PC-9 (cell line): ENCODE results near the gene PITPNB. TPM values are rescaled to one million over a fixed set of nuclear protein-coding genes. Genes with fewer than 3 reads are reported as not detected.

Experiments
- BruUV-seq: library from RNA; stranded (reverse); fragments of 400-500 nt; replicated peaks from 2 replicates; lab custom pipeline; 2021; lab: Mats Ljungman, UMichigan
- CTCF ChIA-PET: fragments of 300-600 bp; sonication (Branson Sonifier 250); formaldehyde crosslinking; loops from one replicate; lab custom pipeline; 2022; ENCODE audit warnings: antibody characterized with exemption; lab: Charles Lee
- POLR2A ChIA-PET: fragments of 300-600 bp; sonication (Branson Sonifier 250); formaldehyde crosslinking; loops from one replicate; lab custom pipeline; 2022; ENCODE audit warnings: antibody characterized with exemption; ENCODE audit not compliant: unreplicated experiment; lab: Charles Lee
- DNase-seq, 2 experiments: peaks; one replicate each; pipeline versions ENCODE4 v3.0.0 to v3.0.0-alpha.2; 2015 to 2022; ENCODE audit warnings: mixed read lengths in 1 of 2
- H2AFZ ChIP-seq: fragments of 200-600 bp; sonication (generic); 2 replicates; pipeline ENCODE4 v1.8.1; 2017; ENCODE audit warnings: antibody characterized with exemption
- H3F3A ChIP-seq: fragments of 200-600 bp; sonication (generic); 2 replicates; pipeline ENCODE4 v1.8.1; 2017; ENCODE audit warnings: antibody characterized with exemption, mild to moderate bottlenecking, low read depth; ENCODE audit not compliant: insufficient read depth
- H3K27ac ChIP-seq: fragments of 200-600 bp; sonication (generic); 2 replicates; pipeline ENCODE4 v1.6.1; 2016; ENCODE audit warnings: mixed run types
- H3K27me3 ChIP-seq: fragments of 200-600 bp; sonication (generic); 2 replicates; pipeline ENCODE4 v1.6.1; 2016; ENCODE audit warnings: low read depth, mixed run types; ENCODE audit not compliant: insufficient read depth
- H3K36me3 ChIP-seq: fragments of 200-600 bp; sonication (generic); 2 replicates; pipeline ENCODE4 v1.6.1; 2016; ENCODE audit warnings: low read depth, mixed run types
- H3K4me1 ChIP-seq: fragments of 200-600 bp; sonication (generic); replicated peaks from 2 replicates; pipeline ENCODE4 v1.6.1; 2016; ENCODE audit warnings: mixed run types; ENCODE audit not compliant: insufficient read depth
- H3K4me2 ChIP-seq: fragments of 200-600 bp; sonication (generic); 2 replicates; pipeline ENCODE4 v1.6.1; 2017; ENCODE audit warnings: mixed run types
- H3K4me3 ChIP-seq: fragments of 200-600 bp; sonication (generic); 2 replicates; pipeline ENCODE4 v1.6.1; 2016; ENCODE audit warnings: mixed run types
- H3K79me2 ChIP-seq: fragments of 200-600 bp; sonication (generic); 2 replicates; pipeline ENCODE4 v1.6.1; 2017; ENCODE audit warnings: low read depth, mixed run types
- H3K9me2 ChIP-seq: fragments of 200-600 bp; sonication (generic); 2 replicates; pipeline ENCODE4 v1.8.1; 2017; ENCODE audit warnings: mild to moderate bottlenecking; ENCODE audit not compliant: insufficient read depth
- H3K9me3 ChIP-seq: fragments of 200-600 bp; sonication (generic); 2 replicates; pipeline ENCODE4 v1.8.1; 2016; ENCODE audit warnings: low read depth; ENCODE audit not compliant: insufficient read depth
- H4K20me1 ChIP-seq: fragments of 200-600 bp; sonication (generic); 2 replicates; pipeline ENCODE4 v1.8.1; 2017; ENCODE audit not compliant: insufficient read depth
- EZH2 ChIP-seq: fragments of 200-600 bp; sonication (generic); IDR thresholded peaks from 2 replicates; pipeline ENCODE4 v1.8.0; 2017; ENCODE audit warnings: antibody characterized with exemption, low read depth
- intact Hi-C: fragments of 100-400 bp; cut with micrococcal nuclease; formaldehyde crosslinking; loops from one replicate; pipeline ENCODE4 v1.10.0; 2022; ENCODE audit not compliant: unreplicated experiment
- total RNA-seq: library from RNA; stranded (reverse); gene quantifications from 2 replicates; pipeline ENCODE4 v1.2.3, GENCODE V29; 2021
- TF ChIP-seq, protein P1 (sequence below): fragments of 200-600 bp; sonication (generic); conservative IDR thresholded peaks from 2 replicates; pipeline ENCODE4 v1.6.1; 2017; ENCODE audit warnings: mixed run types, antibody characterized with exemption, mild to moderate bottlenecking, moderate library complexity

The PITPNB gene
- total RNA-seq, 1 experiment from 2014 or later = 49.6 TPM

- POLR2A ChIA-PET = no interaction called here
- no TSS peak for BruUV-seq
Measured at GRCh38 chr22:27857443-27857842, 61.6 kb downstream of the PITPNB start.

DNA sequence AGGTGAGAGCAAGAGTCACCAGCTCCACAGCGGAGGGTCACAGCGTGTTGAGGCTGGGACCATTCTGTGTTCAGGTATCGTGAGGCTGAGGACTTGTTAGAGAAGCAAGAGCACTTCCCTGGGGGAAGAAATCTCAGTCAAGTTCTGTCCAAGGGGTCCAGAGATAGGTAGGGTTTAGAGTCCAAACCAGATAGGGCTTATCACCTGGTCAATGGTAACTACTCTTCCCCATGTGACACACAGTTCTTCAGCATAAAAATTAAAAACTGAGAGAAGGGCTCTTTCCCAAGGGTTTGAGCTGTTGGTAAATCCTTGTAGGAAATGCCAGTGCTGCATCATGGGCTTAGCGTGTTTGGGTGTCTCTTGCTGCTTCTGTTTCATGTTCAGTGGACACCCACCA is 62.7 kb downstream of the PITPNB start:
- CTCF ChIA-PET = no interaction called here

More at GRCh38 chr22:27857443-27857842, 61.6 kb downstream of the PITPNB start:
- no peak overlapping the region for H2AFZ ChIP-seq
- no peaks in the 10 kb centered on the region for H3F3A ChIP-seq
- H3K36me3 ChIP-seq = peaks cover 46% of the 10 kb centered on the region
- TF ChIP-seq, protein P1, sequence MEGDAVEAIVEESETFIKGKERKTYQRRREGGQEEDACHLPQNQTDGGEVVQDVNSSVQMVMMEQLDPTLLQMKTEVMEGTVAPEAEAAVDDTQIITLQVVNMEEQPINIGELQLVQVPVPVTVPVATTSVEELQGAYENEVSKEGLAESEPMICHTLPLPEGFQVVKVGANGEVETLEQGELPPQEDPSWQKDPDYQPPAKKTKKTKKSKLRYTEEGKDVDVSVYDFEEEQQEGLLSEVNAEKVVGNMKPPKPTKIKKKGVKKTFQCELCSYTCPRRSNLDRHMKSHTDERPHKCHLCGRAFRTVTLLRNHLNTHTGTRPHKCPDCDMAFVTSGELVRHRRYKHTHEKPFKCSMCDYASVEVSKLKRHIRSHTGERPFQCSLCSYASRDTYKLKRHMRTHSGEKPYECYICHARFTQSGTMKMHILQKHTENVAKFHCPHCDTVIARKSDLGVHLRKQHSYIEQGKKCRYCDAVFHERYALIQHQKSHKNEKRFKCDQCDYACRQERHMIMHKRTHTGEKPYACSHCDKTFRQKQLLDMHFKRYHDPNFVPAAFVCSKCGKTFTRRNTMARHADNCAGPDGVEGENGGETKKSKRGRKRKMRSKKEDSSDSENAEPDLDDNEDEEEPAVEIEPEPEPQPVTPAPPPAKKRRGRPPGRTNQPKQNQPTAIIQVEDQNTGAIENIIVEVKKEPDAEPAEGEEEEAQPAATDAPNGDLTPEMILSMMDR = no peak
- TF ChIP-seq EZH2 = no peak
- no peak for DNase-seq
- no peak overlapping the region for H3K27ac ChIP-seq
- no peaks in the 10 kb centered on the region for H3K9me3 ChIP-seq
- CTCF ChIA-PET = no interaction called here
- intact Hi-C loops = no loop called here
- no peaks in the 10 kb centered on the region for H3K27me3 ChIP-seq
- peaks cover 5% of the 10 kb centered on the region; the same call in 1 of the 2 replicates for H4K20me1 ChIP-seq
- no peak overlapping the region for H3K4me3 ChIP-seq
- no peak overlapping the region for H3K4me2 ChIP-seq
- no peaks in the 10 kb centered on the region for H3K79me2 ChIP-seq
- H3K4me1 ChIP-seq = no peaks in the 10 kb centered on the region
- no peaks in the 10 kb centered on the region for H3K9me2 ChIP-seq

GRCh38 chr22:27853424-27853823 is 65.6 kb downstream of the PITPNB start:
- BruUV-seq = no TSS peak
- Histone ChIP-seq H3K4me2 (no peak overlapping the region), H3K27ac (no peak overlapping the region), H2AFZ (no peak overlapping the region), H3K4me1 (no peaks in the 10 kb centered on the region), H3F3A (peaks cover 5% of the 10 kb centered on the region; the same call in 1 of the 2 replicates), H4K20me1 (peaks cover 5% of the 10 kb centered on the region; the same call in 1 of the 2 replicates), H3K9me3 (no peaks in the 10 kb centered on the region), H3K79me2 (no peaks in the 10 kb centered on the region), H3K4me3 (no peak overlapping the region), H3K9me2 (no peaks in the 10 kb centered on the region), H3K27me3 (no peaks in the 10 kb centered on the region), H3K36me3 (peaks cover 57% of the 10 kb centered on the region)
- no peak for DNase-seq
- CTCF ChIA-PET = no interaction called here
- POLR2A ChIA-PET = no interaction called here
- intact Hi-C loops = no loop called here
- TF ChIP-seq EZH2 = no peak
- TF ChIP-seq, protein P1 = no peak

More for the DNA sequence above, 62.7 kb downstream of the PITPNB start:
- no peak overlapping the region for H3K4me3 ChIP-seq
- no peaks in the 10 kb centered on the region for H3K4me1 ChIP-seq
- no peaks in the 10 kb centered on the region for H3K79me2 ChIP-seq
- no peak overlapping the region for H3K4me2 ChIP-seq
- H2AFZ ChIP-seq = no peak overlapping the region
- H3K27ac ChIP-seq = no peak overlapping the region
- H3K9me3 ChIP-seq = no peaks in the 10 kb centered on the region
- DNase-seq = no peak
- H3K27me3 ChIP-seq = no peaks in the 10 kb centered on the region
- peaks cover 5% of the 10 kb centered on the region; the same call in 1 of the 2 replicates for H4K20me1 ChIP-seq
- no peaks in the 10 kb centered on the region for H3K9me2 ChIP-seq
- POLR2A ChIA-PET = no interaction called here
- peaks cover 5% of the 10 kb centered on the region; the same call in 1 of the 2 replicates for H3F3A ChIP-seq
- H3K36me3 ChIP-seq = peaks cover 53% of the 10 kb centered on the region
- BruUV-seq = no TSS peak
- intact Hi-C loops = no loop called here
- TF ChIP-seq, protein P1 = no peak
- no peak for TF ChIP-seq EZH2
